A673 (cell line): ENCODE data around the gene DPP10.

Experiments
- EZH2 ChIP-seq: fragments of 200-600 bp; sonication (generic); IDR thresholded peaks from 2 replicates; pipeline ENCODE4 v1.6.1; 2017; ENCODE audit warnings: borderline replicate concordance, low read depth, mild to moderate bottlenecking, mixed read lengths, antibody characterized with exemption, low read length; ENCODE audit not compliant: poor library complexity, severe bottlenecking
- TF ChIP-seq, protein P1 (sequence below): fragments of 300-800, 200-600 bp; sonication (generic); conservative IDR thresholded peaks from 2 replicates; pipeline ENCODE4 v1.5.1; 2017; ENCODE audit warnings: low read depth, mild to moderate bottlenecking, antibody characterized with exemption, low read length, moderate library complexity, mixed read lengths

DNA sequence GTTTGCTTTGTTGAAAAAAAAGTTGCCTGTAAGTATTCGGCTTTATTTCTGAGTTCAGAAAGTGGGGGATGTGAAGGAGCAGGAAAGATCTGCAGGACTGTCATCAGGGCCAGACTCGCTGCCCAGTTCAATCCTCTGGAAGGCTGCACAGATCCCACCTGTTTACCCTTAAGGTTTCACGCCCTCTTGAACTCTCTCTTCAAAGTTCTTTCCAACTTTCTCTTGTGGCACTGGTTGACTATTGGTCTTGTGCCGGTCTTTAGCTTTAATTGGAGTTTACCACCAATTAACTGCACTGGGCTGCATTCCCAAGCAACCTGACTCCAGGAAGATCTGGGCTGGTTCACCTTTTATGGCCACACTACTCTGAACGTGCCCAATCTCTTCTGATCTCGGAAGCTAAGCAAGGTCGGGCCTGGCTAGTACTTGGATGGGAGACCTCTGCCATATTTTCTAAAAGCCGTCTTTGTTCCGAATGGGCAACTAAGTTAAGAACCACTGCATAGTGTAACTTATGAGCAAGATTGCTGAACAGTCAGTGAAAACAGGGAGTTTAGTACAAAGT, 495.0 kb downstream of the DPP10 start:
- TF ChIP-seq, protein P1, sequence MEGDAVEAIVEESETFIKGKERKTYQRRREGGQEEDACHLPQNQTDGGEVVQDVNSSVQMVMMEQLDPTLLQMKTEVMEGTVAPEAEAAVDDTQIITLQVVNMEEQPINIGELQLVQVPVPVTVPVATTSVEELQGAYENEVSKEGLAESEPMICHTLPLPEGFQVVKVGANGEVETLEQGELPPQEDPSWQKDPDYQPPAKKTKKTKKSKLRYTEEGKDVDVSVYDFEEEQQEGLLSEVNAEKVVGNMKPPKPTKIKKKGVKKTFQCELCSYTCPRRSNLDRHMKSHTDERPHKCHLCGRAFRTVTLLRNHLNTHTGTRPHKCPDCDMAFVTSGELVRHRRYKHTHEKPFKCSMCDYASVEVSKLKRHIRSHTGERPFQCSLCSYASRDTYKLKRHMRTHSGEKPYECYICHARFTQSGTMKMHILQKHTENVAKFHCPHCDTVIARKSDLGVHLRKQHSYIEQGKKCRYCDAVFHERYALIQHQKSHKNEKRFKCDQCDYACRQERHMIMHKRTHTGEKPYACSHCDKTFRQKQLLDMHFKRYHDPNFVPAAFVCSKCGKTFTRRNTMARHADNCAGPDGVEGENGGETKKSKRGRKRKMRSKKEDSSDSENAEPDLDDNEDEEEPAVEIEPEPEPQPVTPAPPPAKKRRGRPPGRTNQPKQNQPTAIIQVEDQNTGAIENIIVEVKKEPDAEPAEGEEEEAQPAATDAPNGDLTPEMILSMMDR, result no peak
- TF ChIP-seq EZH2, result no peak
